ENCODE measurements around the gene HTRA2. TPM values are rescaled to one million over a fixed set of nuclear protein-coding genes. Genes with fewer than 3 reads are reported as not detected.

HTRA2 gene
- total RNA-seq, 4 donors from 2014 or later: 8.6 to 29.6 (median 21.0) TPM

- no peak for TF ChIP-seq POLR2A (IDR thresholded peaks at IDR 0.05)
- no peak for TF ChIP-seq POLR2AphosphoS5 (IDR thresholded peaks at IDR 0.05)
- TF ChIP-seq CTCF (IDR thresholded peaks at IDR 0.05): no peak
- TF ChIP-seq EP300 (IDR thresholded peaks at IDR 0.05; ENCODE audit: low read depth): no peak
- Histone ChIP-seq H3K4me1 (peaks cover 4 to 35% (median 19%) of the 10 kb centered on the region in 4 donors), H3K27me3 (no peaks in the 10 kb centered on the region), H3K36me3 (no peaks in the 10 kb centered on the region), H3K4me3 (peak overlapping the region; percentile 44 to 92 (median 68)), H3K27ac (peak overlapping the region; percentile 83 to 91 (median 86)), H3K9me3 (no peaks in the 10 kb centered on the region)
- in situ Hi-C loops (cut with MboI; ENCODE audit: low pct_ligation_motif_present in 1 of 4, low pct_unique_long_range_greater_than_20kb in 1 of 4, low sequenced_read_pairs in 3 of 4): no loop called here
- WGBS, 2 donors (ENCODE audit: low coverage in 1 of 2): 70% methylated on average over 17 of the region's 17 CpGs; no CpG with 5 or more reads in 1 of the 2 donors
- DNase-seq: no peak
- intact Hi-C loops (cut with DNase I; ENCODE audit: low total_unique reads): no loop called here
These were observed 25.9 kb downstream of the HTRA2 start for GRCh38 chr2:74555610-74556103.

- peaks cover 4 to 35% (median 19%) of the 10 kb centered on the region in 4 donors for H3K4me1 ChIP-seq
- H3K27me3 ChIP-seq: no peaks in the 10 kb centered on the region
- peak overlapping the region in 1 of 4 donors; percentile 92 for H3K4me3 ChIP-seq
- H3K36me3 ChIP-seq: no peaks in the 10 kb centered on the region
- in situ Hi-C loops (cut with MboI; ENCODE audit: low pct_ligation_motif_present in 1 of 4, low pct_unique_long_range_greater_than_20kb in 1 of 4, low sequenced_read_pairs in 3 of 4) (no loop called here), intact Hi-C loops (cut with DNase I; ENCODE audit: low total_unique reads) (no loop called here)
- peak overlapping the region in 2 of 4 donors; percentile 84 to 91 for H3K27ac ChIP-seq
- DNase-seq: no peak
- 91% methylated on average over 14 of the region's 14 CpGs; no CpG with 5 or more reads in 1 of the 2 donors for WGBS, 2 donors (ENCODE audit: low coverage in 1 of 2)
- no peaks in the 10 kb centered on the region for H3K9me3 ChIP-seq
- no peak for TF ChIP-seq POLR2AphosphoS5 (IDR thresholded peaks at IDR 0.05)
- TF ChIP-seq POLR2A (IDR thresholded peaks at IDR 0.05): no peak
- no peak for TF ChIP-seq CTCF (IDR thresholded peaks at IDR 0.05)
- no peak for TF ChIP-seq EP300 (IDR thresholded peaks at IDR 0.05; ENCODE audit: low read depth)
These were observed 26.4 kb downstream of the HTRA2 start for GRCh38 chr2:74556159-74556558.

GRCh38 chr2:74556831-74557370, 27.2 kb downstream of the HTRA2 start:
- Histone ChIP-seq H3K27me3 (no peaks in the 10 kb centered on the region), H3K36me3 (no peaks in the 10 kb centered on the region), H3K9me3 (no peaks in the 10 kb centered on the region), H3K27ac (no peak overlapping the region), H3K4me3 (no peak overlapping the region), H3K4me1 (peaks cover 4 to 35% (median 19%) of the 10 kb centered on the region in 4 donors)
- no peak for TF ChIP-seq POLR2AphosphoS5 (IDR thresholded peaks at IDR 0.05)
- no peak for TF ChIP-seq CTCF (IDR thresholded peaks at IDR 0.05)
- no peak for TF ChIP-seq EP300 (IDR thresholded peaks at IDR 0.05; ENCODE audit: low read depth)
- no peak for TF ChIP-seq POLR2A (IDR thresholded peaks at IDR 0.05)
- no peak for DNase-seq
- intact Hi-C loops (cut with DNase I; ENCODE audit: low total_unique reads): no loop called here
- in situ Hi-C loops (cut with MboI; ENCODE audit: low pct_ligation_motif_present in 1 of 4, low pct_unique_long_range_greater_than_20kb in 1 of 4, low sequenced_read_pairs in 3 of 4): no loop called here
- 78 to 82% methylated on average over 1 to 6 of the region's 6 CpGs for whole genome bisulfite sequencing, 2 donors (ENCODE audit: low coverage in 1 of 2)

- intact Hi-C loops (cut with DNase I; ENCODE audit: low total_unique reads): no loop called here
- no peak for DNase-seq
- in situ Hi-C loops (cut with MboI; ENCODE audit: low pct_ligation_motif_present in 1 of 4, low pct_unique_long_range_greater_than_20kb in 1 of 4, low sequenced_read_pairs in 3 of 4): no loop called here
These were observed 28.8 kb downstream of the HTRA2 start for GRCh38 chr2:74558284-74559230.

More at GRCh38 chr2:74558284-74559230, 28.8 kb downstream of the HTRA2 start:
- H3K27ac ChIP-seq: peak overlapping the region; percentile 9 to 55 (median 22)
- H3K9me3 ChIP-seq: no peaks in the 10 kb centered on the region
- 40 to 59% methylated on average over 4 to 7 of the region's 7 CpGs for WGBS, 2 donors (ENCODE audit: low coverage in 1 of 2)
- H3K27me3 ChIP-seq: no peaks in the 10 kb centered on the region
- H3K4me3 ChIP-seq: no peak overlapping the region
- no peak for TF ChIP-seq POLR2AphosphoS5 (IDR thresholded peaks at IDR 0.05)
- TF ChIP-seq POLR2A (IDR thresholded peaks at IDR 0.05): no peak
- no peak for TF ChIP-seq CTCF (IDR thresholded peaks at IDR 0.05)
- no peak for TF ChIP-seq EP300 (IDR thresholded peaks at IDR 0.05; ENCODE audit: low read depth)
- H3K36me3 ChIP-seq: no peaks in the 10 kb centered on the region
- H3K4me1 ChIP-seq: peaks cover 4 to 30% (median 19%) of the 10 kb centered on the region in 4 donors

Measured in transverse colon (tissue), 4 donors.